T-helper 2 cell (primary cell): ENCODE data around the gene PAPOLB.
A peak's percentile ranks its signal among the peaks of the same experiment; 100 is the strongest.
"Not testable (repeated sequence)": the region's sequence is repeated elsewhere in the genome, so short reads cannot be mapped to it uniquely, and the experiment has no call there.

Source experiments
- DNase-seq, 5 experiments: peaks; one replicate each; pipeline versions ENCODE4 v3.0.0 to v3.0.0-alpha.2; 2012 to 2022
- total RNA-seq, 2 donors: gene quantifications; one replicate each; lab custom pipeline; 2026; lab: John Stamatoyannopoulos, UW

PAPOLB gene
- 0 reads per million in 2 donors for total RNA-seq

DNA sequence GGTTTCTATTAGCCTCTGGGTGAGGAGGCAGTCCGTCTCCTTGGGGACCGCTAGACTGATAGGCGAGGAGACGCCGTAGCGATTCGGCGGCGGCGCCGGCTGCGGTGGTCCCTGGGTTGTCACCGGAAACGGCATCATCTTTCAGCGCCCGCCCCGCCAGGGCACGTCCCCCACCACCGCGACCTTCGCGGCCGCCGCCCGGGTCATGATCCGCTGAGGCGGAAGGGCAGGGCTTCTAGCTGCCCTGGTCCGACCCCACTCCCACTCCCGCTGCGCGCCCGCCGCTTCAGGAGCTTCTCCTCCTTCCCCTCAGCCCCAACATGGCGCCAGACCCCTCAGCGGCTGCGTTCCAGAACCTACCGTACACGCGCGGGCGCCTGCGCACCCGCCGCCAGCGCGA lies at the start of gene PAPOLB:
Gene PAPOLB (minus strand): TSS at position 358 of the 400 bp plus-strand sequence. CDS start 220 bp downstream, at position 138.
- peak in 2 of 5 experiments; percentile 30 to 37 for DNase-seq

DNA sequence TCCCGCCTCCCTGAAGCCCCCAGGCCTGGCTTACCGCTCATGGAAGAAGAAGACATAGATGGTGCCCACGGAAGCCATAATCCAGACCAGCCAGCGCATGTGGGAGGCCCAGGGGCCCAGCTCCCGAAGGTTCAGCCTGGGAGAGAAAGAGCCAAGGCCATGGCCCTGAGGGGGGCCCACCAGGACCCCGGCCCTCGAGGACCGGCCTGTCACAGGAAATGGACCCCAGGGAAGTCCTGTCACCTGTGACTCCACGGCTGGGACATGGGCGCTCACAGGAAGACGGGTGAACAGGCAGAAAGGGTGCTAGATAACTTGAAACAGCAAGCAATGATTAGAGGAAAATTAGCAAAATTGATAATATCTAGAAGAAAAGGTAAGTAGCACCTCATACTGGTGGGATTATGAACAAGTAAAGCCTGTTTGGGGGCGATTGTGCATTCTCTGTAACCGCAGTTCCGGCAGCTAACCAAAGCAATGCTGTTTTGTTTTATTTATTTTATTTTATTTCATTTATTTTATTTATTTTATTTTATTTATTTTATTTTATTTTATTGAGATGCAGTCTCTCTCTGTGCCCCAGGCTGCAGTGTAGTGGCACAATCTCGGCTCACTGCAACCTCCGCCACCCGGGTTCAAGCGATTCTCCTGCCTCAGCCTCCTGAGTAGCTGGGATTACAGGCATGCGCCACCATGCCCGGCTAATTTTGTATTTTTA lies 49.4 kb upstream of the PAPOLB start:
- DNase-seq, result no peak

DNA sequence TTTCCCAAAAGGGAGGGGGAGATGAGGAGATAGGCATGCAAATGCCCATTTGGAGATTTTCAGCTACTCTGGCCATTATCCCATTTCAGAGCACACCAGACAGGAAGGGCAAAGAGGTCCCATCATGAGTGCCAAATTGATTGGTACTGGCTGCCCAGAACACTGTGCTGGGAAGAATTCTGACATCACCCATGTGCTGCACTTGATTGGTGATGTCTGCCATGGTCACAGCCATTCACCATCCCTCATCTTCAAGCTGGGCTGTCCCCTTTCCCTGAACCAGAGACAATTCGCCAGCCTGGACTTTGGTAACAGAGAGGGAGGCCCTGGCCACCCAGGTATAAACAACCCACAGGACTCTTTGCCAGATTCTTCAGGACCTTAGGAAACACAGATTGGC lies 44.9 kb upstream of the PAPOLB start:
- DNase-seq, result no peak

DNA sequence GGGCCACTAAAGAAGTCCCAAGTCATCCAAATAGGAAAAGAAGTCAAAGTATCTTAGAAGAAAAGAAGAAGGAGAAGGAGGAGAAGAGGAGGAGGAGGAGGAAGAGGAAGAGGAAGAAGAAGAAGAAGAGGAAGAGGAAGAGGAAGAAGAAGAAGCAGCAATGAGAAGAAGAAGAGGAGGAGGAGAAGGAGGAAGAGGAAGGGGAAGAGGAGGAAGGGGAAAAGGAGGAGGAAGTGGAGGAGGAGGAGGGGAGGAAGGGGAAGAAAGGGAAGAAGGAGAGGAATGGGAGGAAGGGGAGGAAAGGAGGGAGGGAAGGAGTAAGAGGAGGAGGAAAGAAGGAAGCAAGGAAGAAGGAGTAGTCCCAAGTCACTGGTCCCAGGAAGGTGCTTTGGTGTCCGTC lies 43.3 kb upstream of the PAPOLB start:
- DNase-seq, result no peak

DNA sequence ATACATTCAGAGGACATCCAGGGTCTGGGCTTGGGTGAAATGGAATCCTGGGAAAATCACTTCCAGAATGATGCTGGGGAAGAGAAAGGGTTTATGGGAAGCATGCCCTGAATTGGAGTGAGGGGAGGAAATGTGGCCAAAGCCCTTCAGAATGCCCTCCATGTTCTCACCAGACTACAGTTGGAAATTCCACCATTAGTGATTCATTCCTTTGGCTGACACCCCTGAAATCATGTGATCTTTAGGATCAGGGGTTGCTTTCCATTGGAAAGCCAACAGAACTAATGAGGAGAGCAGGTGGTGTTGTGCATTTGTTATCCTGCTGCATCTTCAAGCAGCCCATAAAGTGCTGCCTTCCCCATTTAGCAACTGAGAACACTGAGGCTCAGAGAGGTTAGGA lies 42.5 kb upstream of the PAPOLB start:
- DNase-seq, result no peak

DNA sequence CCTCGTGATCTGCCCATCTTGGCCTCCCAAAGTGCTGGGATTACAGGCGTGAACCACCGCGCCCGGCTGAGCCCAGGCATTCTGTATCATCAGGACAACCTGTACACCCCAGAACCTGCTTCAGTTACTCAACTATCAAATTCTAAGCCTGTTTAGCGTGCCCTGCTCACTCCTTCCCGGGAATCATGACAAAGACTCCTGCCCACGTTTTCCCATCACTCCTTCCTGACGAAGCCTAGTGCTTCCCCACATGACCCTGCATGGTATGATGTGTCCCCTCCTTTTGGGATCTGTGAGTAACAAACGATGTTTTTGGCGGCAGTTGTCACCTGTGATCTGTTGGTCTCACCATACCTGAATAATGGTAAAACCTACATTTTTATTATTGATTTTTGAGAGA lies 33.9 kb upstream of the PAPOLB start:
- DNase-seq, result no peak

DNA sequence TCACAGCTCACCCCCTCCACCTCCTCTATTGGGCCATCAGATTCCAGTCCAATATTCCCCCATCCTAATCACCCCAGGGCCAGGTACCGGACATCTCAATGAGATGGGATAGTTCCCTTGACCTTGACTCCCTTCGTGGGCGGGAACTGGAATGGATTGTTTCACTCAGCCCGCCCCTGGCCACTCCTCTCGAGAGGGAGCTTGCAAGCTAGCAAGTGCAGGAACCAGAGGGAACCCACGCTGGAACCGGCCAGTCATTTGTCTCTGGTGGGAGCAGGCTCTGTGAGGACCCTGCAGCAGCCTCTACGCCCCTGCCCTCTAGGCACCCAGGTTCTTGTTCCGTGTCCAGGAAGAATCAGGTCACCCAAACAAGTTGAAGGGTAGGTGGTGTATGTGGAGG lies 32.7 kb upstream of the PAPOLB start:
- no peak for DNase-seq

DNA sequence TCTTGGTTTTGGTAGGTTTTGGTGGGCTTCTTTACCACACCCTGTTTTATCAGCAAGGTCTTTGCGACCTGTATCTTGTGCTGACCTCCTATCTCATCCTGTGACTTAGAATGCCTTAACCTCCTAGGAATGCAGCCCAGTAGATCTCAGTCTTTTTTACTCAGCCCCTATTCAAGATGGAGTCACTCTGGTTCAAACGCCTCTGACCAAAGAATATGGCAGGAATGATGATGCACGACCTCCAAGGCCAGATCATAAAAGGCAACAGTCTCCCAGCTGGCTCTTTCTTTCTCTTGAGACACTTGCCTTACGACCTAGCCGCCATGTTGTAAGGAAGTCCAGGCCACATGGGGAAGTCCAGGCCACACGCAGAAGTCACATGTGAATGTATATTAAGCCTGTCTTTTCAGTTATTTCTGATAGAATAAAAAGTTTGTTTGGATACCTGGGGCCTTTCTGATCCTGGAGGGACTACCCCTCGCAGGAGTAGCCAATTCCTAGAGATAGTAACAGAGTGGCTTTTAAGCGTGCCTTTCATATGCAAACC lies 32.2 kb upstream of the PAPOLB start:
- no peak for DNase-seq

DNA sequence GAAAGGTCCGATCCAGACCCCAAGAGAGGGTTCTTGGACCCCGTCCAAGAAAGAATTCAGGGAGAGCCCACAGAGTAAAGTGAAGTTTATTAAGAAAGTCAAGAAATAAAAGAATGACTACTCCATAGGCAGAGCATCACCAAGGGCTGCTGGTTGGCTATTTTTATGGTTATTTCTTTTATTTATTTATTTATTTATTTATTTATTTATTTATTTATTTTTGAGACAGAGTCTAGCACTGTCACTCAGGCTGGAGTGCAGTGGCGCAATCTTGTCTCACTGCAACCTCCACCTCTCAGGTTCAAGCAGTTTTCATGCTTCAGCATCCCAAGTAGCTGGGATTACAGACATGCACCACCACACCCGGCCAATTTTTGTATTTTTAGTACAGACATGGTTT lies 31.4 kb upstream of the PAPOLB start:
- DNase-seq, result not testable (repeated sequence)

DNA sequence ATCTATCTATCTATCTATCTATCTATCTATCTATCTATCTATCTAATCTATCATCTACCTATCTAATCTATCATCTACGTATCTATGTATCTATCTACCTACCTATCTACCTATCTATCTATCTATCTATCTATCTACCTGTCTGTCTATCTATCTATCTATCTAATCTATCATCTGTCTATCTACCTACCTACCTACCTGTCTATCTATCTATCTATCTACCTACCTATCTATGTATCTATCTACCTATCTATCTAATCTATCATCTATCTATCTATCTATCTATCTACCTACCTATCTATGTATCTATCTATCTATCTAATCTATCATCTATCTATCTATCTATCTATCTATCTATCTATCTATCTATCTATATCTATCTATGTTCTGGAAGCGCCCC lies 29.7 kb upstream of the PAPOLB start:
- not testable (repeated sequence) for DNase-seq

DNA sequence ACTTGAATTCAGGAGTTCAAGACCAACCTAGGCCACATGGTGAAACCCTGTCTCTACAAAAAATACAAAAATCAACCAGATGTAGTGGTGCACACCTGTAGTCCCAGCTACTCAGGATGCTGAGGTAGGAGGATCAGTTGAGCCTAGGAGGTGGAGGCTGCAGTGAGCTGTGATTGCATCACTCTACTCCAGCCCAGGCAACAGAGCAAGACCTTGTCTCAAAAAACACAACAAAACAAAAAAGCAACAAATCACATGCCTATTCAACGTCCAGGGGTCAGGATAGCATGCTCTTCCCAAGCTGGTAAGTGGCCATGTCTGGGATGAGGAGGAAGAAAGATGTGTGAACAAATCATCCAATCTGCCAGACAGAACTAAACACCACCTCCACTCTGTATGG lies 27.9 kb upstream of the PAPOLB start:
- DNase-seq, result no peak

DNA sequence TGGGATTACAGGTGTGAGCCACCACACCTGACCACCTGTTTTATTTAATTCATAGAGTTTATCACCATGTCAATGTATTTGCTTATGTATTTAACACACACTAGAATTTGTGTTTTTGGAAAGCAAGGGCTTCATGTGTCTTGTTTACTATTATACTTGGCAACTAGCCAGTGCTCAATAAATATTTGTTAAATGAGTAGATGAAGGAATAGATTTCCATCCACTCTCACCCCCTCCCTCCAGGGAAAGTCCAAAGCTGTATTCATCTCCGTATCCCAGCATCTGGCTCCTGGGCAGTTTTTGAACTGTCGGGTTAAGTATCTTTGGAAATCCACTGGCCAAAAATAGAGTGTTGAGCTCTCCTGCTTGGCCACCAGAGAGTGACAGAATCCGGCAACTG lies 26.3 kb upstream of the PAPOLB start:
- DNase-seq, result no peak

DNA sequence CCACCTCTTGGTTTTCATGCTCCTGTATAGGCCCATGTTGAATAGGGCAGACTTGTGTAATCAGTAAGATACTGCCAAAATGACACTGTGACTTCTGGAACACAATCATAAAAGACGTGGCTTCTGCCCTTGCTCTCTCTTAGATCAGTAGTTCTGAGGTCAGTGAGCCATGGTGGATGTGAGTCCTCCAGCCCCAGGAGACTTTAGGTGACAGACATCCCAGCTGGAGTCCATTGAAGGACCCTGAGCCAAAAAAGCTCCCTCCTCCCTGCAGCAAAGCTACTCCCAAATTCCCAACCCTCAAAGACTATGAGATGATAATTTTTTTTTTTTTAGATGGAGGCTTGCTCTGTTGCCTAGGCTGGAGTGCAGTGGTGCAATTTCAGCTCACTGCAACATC lies 24.8 kb upstream of the PAPOLB start:
- no peak for DNase-seq

DNA sequence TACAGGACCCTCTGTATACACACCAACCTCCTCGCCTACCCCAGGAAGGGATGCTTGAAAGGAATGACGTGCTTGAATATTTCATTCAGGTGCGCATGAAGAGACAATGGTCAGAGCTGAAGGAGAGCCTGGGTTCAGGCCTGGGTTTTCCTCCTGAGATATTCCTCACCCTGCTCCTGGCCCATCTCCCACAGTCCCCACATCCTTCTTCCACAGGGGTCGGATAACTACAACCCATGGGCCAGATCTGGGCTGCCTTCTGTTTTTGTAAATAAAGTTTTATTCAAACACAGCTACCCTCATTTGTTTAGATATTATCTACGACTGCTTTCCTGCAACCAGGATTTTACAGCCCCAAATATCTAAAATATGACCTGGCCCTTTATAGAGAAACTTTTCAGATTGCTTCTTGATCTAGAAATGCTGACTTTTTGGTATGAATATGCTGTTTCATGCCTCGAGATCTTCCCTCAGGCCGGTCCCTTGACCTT lies 23.5 kb upstream of the PAPOLB start:
- DNase-seq, result no peak

DNA sequence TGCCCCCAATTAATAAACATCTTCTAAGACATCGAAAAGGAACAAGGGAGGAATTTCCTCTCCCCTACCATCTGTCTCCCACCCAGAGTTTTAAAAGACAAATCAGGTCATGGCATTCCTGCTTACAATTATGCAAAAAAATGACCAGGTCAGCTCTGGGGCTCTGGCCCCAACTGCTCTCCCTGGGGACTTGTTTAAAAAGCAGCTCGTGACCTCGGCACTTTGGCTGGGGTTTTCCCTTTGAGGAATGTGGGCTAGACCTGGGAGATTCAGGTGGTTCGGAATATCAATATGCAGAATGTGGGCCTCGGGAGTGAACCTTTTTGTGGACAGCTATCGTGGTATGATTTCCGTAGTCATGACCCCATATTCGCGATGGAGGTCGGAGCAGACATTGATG lies 22.3 kb upstream of the PAPOLB start:
- no peak for DNase-seq

DNA sequence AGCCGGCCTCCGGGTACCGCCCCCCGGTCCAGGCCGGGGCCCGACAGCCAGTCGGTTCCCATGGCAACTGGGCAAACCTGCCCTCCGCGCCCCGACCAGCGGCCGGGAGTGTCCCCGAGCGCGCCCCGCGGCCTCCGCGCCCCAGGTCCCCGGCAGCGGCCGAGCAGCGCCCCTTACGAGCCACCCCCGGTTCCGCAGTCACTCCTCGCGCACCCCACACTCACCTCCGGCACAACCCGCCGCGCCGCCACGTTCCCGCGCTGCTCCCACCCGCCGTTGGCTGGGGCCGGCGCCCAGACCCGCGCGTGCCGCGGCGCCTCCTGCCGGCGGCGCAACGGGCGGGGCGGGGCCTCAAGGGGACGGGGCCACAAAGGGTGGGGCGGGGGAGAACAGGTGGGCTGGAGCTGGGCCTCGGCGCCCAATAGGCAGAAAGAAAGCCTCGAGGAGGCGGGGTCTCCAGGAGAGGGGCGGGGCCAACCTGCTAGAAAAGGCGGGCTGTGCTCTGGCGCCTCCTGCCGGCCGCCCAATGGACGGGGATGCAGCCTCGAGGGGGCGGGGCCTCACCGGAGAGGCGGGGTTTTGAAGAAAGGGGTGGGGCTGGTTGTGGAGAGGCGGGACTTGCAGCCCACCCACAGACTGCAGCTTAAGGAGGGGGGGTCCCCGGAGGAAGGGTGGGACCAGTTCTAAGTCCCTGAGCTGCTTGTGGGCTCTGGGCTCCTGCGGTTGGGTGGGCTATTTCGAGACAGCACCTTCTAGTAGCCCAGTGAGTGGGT lies 21.7 kb upstream of the PAPOLB start, which contains the start of gene RADIL:
Gene RADIL (minus strand): TSS at position 345 of the 773 bp plus-strand sequence. CDS start 5,577 bp downstream, outside the sequence.
- DNase-seq, result peak; percentile 74 to 84 (median 82)

DNA sequence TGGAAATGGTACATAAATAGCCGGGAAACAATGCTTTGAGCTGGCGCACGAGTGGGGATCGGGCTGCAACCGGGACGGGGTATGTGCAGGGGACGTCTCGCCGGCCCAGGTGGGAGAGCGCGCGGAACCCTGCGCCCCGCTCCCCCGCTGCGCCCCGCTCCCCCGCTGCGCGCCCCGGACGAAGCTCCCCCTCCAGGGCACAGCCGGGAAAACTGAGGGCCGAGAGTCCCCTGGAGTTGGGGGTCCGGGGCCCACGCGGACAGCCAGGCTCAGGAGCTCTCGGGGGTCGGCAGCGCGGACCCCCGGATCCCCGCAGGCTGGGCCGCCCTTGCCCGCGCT lies 21.2 kb upstream of the PAPOLB start:
- DNase-seq, result no peak

DNA sequence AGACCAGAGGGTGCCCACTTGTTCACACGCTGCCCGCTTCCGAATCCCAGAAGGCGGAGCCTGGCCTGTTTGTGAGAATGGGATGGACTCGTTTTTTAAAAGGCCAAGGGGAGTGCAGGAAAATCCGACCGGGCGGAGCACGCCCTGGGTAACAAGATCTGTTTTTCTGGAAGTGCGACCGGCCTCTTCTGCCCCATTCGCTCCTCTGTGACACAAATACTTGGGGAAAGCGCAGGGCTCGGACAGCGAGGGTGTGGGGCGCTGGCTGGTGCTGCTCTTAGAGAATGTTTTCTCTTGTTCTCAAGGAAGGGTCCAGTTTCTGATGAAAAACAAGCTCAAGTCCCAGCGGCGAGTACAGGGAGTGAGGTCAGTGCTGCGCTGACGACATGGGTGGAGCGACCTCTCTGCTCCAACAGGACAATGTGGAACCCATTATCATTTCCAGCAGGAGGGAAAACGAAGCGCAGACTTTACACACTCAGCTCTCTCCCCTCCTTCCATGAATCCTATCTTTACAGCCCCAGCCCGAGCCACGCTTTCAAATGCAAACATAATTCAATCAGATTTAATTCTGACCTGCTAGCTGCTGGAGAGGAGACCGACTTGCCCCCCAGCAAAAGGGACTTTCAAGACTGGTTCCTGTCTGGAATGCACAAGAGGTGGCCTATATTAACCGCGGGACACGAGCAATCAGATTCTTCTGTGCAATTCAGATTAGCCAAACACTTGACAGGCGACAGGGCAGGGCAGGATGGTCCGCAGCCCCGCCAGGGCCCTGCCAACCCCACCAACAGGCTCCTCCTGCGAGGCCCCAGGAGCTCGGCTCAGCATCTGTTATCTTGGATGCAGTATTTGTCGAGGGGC lies 20.6 kb upstream of the PAPOLB start:
- DNase-seq, result no peak

DNA sequence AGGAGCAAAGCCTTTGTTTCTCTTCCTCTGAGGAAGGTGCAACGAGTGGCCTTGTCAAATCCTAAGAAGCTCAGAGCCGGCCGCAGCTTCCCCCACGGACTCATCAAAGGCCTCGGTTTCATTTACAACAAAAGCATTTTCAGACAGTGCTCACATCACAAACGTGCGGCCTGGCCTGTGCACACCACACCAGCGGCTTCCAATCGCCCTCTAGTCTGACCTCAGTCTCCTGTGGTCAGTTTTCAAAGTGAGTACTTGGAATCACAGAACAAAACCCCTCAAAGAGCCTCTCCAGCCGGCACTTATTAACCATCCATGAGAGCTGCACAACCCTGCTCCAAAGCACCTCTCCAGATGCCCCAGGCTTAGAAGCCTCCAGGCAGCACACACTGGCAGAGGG lies 18.4 kb upstream of the PAPOLB start:
- no peak for DNase-seq

DNA sequence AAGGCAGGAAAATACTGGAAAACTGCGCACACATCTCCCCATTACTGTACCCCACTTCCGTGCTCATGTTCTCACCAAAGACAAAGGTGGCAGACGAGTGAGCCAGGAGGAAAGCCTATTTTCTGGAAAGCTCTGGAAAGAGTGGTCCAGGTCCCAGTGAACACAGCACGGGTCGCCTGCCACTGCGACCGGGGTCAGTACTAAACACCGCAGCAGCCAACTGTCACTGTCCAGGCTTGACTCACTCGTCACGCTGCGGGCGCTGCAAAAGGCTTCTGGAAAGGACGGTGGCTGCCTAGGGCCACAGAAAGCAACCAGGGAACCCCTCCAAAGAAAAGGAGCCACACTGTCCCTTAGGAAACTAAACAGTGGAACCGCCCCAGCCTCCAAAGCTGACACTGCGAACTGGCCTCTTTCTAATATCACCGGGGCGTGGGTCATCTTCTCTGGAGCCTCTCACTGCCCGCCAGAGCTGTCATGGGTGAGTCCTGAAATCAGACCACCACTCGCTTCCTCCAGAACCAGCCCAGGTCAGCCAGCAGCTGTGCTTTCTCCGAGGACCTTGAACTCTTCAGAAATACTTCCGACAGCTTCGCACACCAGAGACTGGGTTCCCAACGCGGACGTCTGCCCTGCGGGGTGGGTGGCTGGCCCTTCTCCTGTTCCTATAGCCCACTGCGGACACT lies 17.7 kb upstream of the PAPOLB start:
- no peak for DNase-seq

DNA sequence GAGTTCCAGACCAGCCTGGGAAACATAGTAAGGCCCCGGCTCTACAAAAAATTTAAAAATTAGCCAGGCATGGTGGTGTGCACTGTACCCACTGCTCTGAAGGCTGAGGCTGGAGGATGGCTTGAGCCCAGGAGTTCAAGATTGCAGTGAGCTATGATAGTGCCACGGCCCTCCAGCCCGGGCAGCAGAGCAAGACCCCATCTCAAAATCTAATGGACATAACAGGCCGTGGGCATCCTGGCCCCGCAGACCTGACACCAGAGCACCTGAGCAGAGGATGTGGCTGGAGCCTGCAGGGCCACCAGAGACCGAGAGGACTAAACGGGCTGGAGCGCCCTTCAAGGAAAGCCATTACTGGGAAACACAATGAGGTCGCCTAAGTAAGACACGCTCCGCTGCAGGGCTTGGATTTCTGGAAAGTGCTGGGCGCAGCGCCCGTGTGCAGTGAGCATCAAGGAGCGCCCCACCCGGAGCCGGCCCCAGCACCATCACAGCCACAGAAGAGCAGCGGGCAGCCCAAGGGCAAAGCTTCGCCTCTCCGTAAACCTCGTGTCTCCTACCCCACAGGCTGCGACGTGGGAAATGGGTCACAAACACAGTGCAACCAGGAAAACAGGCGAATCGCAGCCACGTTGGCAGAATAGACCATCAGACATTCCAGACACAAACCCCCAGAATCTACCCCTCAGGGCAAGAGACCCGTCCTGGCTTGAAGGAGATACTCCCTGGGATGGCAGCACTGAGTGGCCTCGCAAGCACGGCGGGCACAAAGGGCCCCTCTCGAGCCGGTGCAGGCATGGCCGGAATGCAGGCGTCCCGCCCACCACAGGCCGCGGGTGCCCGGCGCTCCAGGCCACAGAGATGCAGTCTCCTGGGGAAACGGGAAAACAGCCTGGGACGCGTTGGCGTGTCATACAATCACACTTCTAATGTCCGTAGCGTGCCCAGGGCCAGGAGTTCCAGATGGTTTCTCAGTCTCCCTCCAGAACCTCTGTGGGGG lies 16.8 kb upstream of the PAPOLB start:
- DNase-seq, result no peak
